DMS79 treated with DMSO at 0.1 percent for 48 hours (cell line): ENCODE data around the gene ROBO1.
"Not testable (repeated sequence)": the region's sequence is repeated elsewhere in the genome, so short reads cannot be mapped to it uniquely, and the experiment has no call there.

Experiments used
- DNase-seq: peaks from one replicate; lab custom pipeline; 2025; lab: John Stamatoyannopoulos, UW

The ROBO1 gene

GRCh38 chr3:78794431-78794830, 973.4 kb downstream of the ROBO1 start:
- DNase-seq = no peak

- DNase-seq = no peak
These were observed 975.1 kb downstream of the ROBO1 start for GRCh38 chr3:78792733-78793132.

GRCh38 chr3:78792212-78792611, 975.6 kb downstream of the ROBO1 start:
- DNase-seq = no peak

- no peak for DNase-seq
These were observed 976.0 kb downstream of the ROBO1 start for GRCh38 chr3:78791753-78792152.

- DNase-seq = no peak
These were observed 979.0 kb downstream of the ROBO1 start for GRCh38 chr3:78788839-78789238.

- DNase-seq = no peak
These were observed 982.8 kb downstream of the ROBO1 start for GRCh38 chr3:78785004-78785403.

- no peak for DNase-seq
These were observed 986.4 kb downstream of the ROBO1 start for GRCh38 chr3:78781351-78781750.

GRCh38 chr3:78765671-78766485, 1001.9 kb downstream of the ROBO1 start:
- DNase-seq = no peak

- no peak for DNase-seq
These were observed 1003.2 kb downstream of the ROBO1 start for GRCh38 chr3:78764634-78765033.

- DNase-seq = no peak
These were observed 1005.7 kb downstream of the ROBO1 start for GRCh38 chr3:78762121-78762520.

GRCh38 chr3:78761126-78761525, 1006.7 kb downstream of the ROBO1 start:
- no peak for DNase-seq

- DNase-seq = no peak
These were observed 1010.1 kb downstream of the ROBO1 start for GRCh38 chr3:78757731-78758130.

- DNase-seq = no peak
These were observed 1013.6 kb downstream of the ROBO1 start for GRCh38 chr3:78754066-78754743.

GRCh38 chr3:78751266-78751665, 1016.5 kb downstream of the ROBO1 start:
- no peak for DNase-seq

- not testable (repeated sequence) for DNase-seq
These were observed 1017.5 kb downstream of the ROBO1 start for GRCh38 chr3:78750291-78750690.

GRCh38 chr3:78749056-78749455, 1018.7 kb downstream of the ROBO1 start:
- DNase-seq = no peak

GRCh38 chr3:78745847-78746246, 1022.0 kb downstream of the ROBO1 start:
- no peak for DNase-seq

GRCh38 chr3:78742491-78742890, 1025.3 kb downstream of the ROBO1 start:
- no peak for DNase-seq

- no peak for DNase-seq
These were observed 1025.8 kb downstream of the ROBO1 start for GRCh38 chr3:78742041-78742440.

- DNase-seq = no peak
These were observed 1026.6 kb downstream of the ROBO1 start for GRCh38 chr3:78741066-78741645.

- DNase-seq = no peak
These were observed 1029.0 kb downstream of the ROBO1 start for GRCh38 chr3:78738833-78739232.

GRCh38 chr3:78737988-78738387, 1029.8 kb downstream of the ROBO1 start:
- no peak for DNase-seq

GRCh38 chr3:78736863-78737262, 1030.9 kb downstream of the ROBO1 start:
- no peak for DNase-seq
